GM18511 (cell line): ENCODE measurements around the gene LTA.
A peak's percentile ranks its signal among the peaks of the same experiment; 100 is the strongest.

Experiments
- ATAC-seq: cut with Tn5 transposase; IDR thresholded peaks from one replicate; pipeline ENCODE4 v1.9.1; 2021; ENCODE audit warnings: mild to moderate bottlenecking, moderate library complexity; ENCODE audit not compliant: unreplicated experiment

Gene LTA

GRCh38 chr6:31568537-31568961 is 3.5 kb upstream of the LTA start:
- peak; percentile 72 for ATAC-seq

GRCh38 chr6:31569861-31570536 is 2.1 kb upstream of the LTA start:
- ATAC-seq: no peak

- no peak for ATAC-seq
Measured at GRCh38 chr6:31573239-31574105, 1.4 kb downstream of the LTA start.

GRCh38 chr6:31574106-31575061 is 2.3 kb downstream of the LTA start:
- ATAC-seq: no peak

- no peak for ATAC-seq
Measured at GRCh38 chr6:31575335-31575901, 3.3 kb downstream of the LTA start, which contains the start of gene TNF. Gene TNF, plus strand, starts transcription at chr6:31575565. Its CDS starts 177 bp downstream, at chr6:31575742.

- ATAC-seq: no peak
Measured at GRCh38 chr6:31575952-31576685, 4.0 kb downstream of the LTA start.

- ATAC-seq: no peak
Measured at GRCh38 chr6:31576897-31577578, 4.9 kb downstream of the LTA start.

GRCh38 chr6:31577579-31577966 is 5.5 kb downstream of the LTA start:
- ATAC-seq: no peak

- ATAC-seq: no peak
Measured at GRCh38 chr6:31578184-31579118, 6.4 kb downstream of the LTA start.

GRCh38 chr6:31579119-31579505 is 7.0 kb downstream of the LTA start:
- no peak for ATAC-seq

GRCh38 chr6:31579546-31580437 is 7.7 kb downstream of the LTA start:
- no peak for ATAC-seq

- ATAC-seq: no peak
Measured at GRCh38 chr6:31580438-31580740, 8.3 kb downstream of the LTA start.

GRCh38 chr6:31580807-31581433 is 8.8 kb downstream of the LTA start:
- ATAC-seq: peak; percentile 79

GRCh38 chr6:31581434-31582229 is 9.5 kb downstream of the LTA start:
- ATAC-seq: no peak

GRCh38 chr6:31582230-31582643 is 10.1 kb downstream of the LTA start, which contains the start of gene LTB:
Gene LTB, minus strand, starts transcription at chr6:31582424. Its CDS starts 7 bp downstream, at chr6:31582417.
- no peak for ATAC-seq

- no peak for ATAC-seq
Measured at GRCh38 chr6:31585491-31585890, 13.4 kb downstream of the LTA start.
